ENCODE data around the gene EYA4.
"Not testable (repeated sequence)": the region's sequence is repeated elsewhere in the genome, so short reads cannot be mapped to it uniquely, and the experiment has no call there.

EYA4 gene

DNA sequence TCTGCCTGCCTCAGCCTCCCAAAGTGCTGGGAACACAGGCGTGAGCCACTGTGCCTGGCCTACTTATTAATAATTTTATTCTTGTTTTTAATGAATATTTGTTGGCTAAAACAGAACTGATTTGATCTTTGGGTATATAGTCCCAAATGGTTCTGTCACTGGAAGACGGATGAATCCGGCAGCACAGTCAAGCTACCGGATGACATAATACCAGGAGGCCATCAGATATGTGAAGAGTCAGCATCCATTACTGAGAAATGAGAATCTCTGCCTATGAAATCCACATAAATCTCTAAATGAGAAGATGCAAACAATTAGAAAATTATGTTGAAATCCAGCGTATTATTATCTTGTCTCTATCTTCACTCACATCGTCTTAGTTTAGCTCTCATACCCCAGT is 263.0 kb downstream of the EYA4 start:
- no peak for DNase-seq (ENCODE audit: low read depth in 2 of 3, low spot score in 2 of 3)

DNA sequence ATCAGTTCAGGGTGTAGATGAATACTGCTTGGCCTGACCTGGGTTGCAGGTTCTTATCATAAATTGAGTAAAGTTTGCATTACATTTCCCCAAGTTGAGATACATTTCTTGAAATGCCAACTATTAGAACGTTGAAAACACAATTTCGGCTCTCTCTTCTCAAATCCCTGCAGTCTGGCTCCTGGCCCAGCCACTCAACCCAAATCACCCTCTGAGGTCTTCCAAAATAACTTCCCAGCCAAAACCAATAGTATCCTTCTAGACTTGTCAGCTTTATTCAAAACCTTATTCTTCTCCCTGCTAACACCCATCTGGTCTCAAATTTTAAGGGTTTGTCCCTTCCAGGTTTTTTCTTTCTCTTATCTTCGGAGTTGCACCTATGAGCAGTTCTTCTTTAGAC is 263.6 kb downstream of the EYA4 start:
- no peak for DNase-seq (ENCODE audit: low read depth in 2 of 3, low spot score in 2 of 3)

DNA sequence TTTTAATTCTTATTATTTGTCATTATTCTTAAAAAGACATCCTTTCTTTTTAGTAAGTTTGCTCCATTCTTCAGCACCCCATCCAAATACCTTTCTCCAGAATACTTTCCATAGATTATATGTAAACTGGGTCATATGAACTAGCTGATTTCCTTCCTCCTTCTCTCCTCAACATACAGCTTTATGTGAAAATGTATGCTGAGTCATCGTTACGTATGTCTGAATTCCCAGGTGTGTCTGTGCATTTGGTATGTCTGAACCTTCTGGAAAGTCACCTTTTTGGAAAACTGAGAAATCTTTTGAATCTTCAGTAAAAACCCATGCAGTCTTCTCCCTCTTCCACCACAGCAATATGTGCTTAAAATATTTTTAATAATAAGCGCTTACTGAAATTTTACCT is 264.5 kb downstream of the EYA4 start:
- DNase-seq (ENCODE audit: low read depth in 2 of 3, low spot score in 2 of 3): no peak

DNA sequence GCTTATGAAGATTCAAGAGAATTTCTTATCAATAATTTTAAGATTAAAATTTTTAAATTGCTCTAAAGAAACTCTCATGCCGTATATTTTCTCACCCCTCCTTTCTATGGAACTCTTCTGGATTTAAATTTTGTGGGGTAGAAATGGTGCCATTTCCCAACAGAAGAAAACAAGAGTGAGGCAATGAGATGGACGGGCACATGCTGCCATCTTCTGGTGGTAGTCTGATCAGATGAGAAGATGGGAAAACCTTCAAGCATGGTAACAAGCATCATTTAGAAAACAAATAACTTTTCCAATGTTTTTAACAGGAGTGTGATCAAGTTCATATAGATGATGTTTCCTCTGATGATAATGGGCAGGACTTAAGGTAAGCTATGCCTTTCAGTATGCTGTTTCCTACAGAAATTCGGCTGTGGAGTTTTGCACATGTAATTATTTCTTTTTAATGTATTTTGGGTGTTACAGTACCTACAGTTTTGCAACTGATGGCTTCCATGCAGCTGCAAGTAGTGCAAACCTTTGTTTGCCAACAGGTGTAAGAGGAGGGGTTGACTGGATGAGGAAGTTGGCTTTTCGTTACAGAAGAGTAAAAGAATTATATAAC is 271.4 kb downstream of the EYA4 start:
- DNase-seq (ENCODE audit: low read depth in 2 of 3, low spot score in 2 of 3): no peak

DNA sequence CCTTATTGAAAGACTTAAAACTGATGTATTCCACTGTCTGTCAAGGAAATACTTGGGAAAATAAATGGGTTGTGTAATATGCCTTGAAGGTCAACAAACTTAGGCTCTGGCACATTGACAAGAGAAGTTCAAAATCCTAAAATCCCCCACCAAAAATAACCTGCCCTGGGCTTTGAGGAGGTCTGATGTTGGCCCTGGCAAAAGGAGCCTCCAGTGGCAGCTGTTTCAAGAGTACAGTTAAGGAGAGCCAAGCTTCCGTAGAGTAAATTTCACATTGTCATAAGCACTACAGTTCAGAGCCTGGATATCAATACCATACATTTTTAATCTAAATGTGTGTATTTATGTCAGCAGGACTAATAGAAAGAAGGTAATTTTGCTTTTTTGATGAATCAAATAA is 282.7 kb downstream of the EYA4 start:
- no peak for DNase-seq (ENCODE audit: low read depth in 2 of 3, low spot score in 2 of 3)

DNA sequence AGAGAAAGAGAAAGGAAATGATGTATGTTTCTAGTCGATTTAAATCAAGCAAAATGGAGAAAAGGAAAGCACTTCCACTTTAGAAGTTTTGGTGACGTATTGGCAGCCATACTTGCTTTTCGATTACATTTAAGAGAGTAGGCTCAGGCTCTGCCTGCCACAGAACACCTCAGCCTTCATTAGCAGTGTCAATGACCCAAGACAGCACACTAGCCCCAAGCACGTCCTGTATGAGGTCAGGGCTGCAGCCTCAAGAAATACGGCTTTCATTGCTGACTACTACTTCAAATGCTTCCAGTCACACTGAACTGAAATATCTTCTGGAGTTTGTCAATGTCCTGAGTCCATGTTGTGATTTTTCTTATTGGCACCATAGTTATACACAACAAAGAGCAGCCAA is 285.3 kb downstream of the EYA4 start:
- DNase-seq (ENCODE audit: low read depth in 2 of 3, low spot score in 2 of 3): no peak

DNA sequence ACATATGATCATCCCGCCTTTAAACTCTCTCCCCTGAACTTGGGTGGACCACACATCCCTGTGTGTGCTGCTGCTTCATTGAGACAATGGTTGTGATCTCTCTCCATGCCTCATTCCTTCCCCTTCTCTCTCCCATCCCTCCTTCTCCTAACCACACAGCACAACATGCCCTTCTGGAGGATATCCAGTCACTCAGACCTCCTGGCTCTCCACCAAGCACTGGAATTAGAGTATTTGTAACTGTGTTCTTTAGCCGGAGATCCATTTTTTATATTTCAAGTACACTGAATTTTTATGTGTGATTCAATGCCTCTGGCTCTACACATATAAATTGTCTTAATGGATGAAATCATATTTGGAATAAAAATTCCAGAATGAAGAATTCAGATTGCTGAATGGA is 287.4 kb downstream of the EYA4 start:
- DNase-seq (ENCODE audit: low read depth in 2 of 3, low spot score in 2 of 3): no peak

DNA sequence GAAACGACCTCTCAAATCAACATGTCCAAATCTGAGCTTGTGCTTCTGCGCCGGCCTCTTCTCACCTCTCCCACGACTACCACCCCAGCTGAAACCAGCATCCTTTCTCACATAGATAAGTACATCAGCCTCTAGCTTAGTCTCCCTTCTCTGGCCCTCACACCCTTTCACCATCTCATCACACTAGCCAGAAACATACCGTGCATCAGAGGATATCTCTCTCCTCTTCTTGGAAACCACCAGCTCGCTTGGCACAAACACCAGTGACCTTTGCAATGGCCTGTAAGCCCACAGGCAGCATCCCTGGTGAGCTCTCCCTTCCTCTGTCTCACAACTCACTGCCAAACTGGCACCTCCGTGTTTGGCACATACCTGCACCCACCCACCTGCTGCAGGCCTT is 291.8 kb downstream of the EYA4 start:
- no peak for DNase-seq (ENCODE audit: low read depth in 2 of 3, low spot score in 2 of 3)

DNA sequence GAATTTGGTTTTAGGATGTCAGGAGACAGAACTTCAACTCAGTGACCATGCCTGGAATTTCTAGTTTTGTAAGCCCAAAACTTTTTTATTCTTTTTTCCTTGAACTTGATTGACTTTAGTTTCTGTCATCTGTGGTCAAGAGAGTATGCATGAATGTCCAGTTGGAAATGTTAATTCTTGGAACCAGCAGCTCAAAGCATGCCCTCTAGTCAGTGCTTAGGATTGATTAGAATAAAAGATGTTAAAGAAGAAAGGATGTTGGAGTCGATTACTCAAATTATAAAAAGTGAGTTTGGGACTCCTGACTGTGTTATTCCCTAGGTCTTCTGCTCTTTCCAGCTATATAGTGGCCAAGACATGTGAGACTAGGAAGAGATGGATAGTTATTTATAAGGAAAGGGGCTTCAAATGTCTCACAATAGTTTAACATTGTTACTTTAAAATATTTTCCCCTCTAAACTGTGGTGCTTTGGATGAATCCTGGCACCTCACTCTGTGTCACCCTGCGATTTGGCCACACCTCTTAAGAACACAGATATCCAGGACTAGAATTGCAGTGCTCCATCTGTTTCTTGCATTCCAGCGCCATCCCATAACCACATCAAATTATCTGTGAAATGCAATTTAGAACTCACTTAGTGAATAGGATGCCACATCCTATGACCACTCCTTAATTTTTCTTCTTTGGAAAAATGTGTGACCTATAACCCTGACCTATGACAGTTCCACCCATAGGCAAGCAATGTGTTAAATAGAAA is 298.5 kb downstream of the EYA4 start:
- DNase-seq (ENCODE audit: low read depth in 2 of 3, low spot score in 2 of 3): no peak

DNA sequence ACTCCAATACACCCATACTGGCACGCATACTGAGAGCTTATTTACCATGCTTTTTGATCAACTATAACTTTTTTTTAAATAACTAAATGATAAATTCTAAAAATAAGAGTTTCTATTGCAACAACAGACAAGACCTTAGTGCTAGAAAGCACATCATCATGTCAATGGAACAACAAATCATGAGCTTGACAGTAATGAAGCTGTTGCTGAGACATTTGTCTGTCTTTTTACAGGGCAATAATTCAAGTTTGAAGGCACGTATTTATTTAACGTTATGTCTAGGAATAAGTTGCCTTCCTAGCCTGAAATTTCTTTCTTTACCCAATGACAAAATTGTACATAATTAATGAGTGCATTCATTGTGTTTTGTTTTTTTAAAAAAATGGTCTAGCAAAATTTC is 299.2 kb downstream of the EYA4 start:
- no peak for DNase-seq (ENCODE audit: low read depth in 2 of 3, low spot score in 2 of 3)

DNA sequence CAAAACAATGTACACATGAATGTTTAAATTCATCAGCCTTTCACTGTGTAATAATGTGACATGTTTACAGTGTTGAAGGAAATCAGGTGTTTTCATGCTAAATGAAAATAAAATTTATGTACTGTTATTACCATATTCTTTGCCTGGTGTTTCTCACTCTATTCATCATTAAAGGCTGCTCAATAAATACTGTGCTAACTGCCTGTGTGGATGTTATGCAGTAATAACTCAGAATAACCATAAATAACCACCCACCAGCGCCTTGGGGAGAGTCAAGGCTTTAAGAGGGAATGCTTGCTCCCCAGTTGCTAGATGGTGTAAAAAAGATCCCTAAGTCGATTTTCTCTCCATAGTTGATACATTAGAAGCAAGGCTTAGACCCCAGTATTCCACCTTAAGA is 299.9 kb downstream of the EYA4 start:
- no peak for DNase-seq (ENCODE audit: low read depth in 2 of 3, low spot score in 2 of 3)

DNA sequence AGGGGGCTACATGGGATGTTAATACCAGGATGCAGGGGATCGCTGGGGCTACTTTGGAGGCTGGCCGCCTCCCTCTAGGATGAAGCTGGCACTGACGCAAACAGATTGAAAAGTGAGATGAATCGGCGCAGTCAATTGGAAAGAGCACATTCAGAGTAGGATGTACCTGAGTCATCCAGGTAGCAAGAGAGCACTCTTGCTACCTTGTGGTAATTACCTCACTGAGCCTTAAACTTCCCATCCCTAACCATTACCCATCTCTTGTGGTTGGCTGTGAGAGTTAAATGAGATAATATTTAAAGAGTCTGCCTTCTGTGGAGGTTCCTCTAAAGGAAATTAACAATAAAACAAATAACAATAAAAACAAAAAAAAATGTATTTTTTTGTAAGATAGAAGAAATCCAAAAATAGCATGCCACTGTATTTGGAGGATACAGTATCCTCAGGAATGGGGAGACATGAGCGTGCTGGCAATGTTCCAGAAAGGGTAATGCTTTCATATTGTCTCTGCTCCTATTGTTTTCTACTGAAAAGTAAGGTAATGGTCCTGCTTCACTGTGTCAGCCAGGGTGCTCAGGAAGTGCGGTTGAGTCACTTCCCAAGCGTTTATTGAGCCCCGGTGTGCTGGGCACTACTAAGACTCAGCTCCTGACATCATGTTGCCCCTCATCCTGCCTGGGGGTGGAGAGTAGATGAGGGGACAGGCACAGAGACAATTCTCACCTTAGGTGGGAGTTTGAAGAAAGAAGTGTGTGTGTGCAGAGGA is 301.1 kb downstream of the EYA4 start:
- no peak for DNase-seq (ENCODE audit: low read depth in 2 of 3, low spot score in 2 of 3)

DNA sequence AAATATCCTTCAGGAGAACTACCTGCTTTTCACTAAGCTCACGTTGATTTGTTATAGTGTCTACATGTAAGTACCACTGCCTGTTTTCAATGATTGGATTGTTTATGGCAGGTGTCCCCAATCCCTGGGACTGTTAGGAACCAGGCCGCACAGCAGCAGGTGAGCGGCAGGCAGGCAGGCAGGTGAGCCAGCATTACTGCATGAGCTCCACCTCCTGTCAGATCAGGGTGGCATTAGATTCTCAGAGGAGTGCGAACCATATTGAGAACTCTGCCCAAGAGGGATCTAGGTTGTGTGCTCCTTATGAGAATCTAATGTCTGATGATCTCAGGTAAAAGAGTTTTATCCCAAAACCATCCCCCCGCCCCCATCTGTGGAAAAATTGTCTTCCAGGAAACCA is 303.3 kb downstream of the EYA4 start:
- DNase-seq (ENCODE audit: low read depth in 2 of 3, low spot score in 2 of 3): no peak

DNA sequence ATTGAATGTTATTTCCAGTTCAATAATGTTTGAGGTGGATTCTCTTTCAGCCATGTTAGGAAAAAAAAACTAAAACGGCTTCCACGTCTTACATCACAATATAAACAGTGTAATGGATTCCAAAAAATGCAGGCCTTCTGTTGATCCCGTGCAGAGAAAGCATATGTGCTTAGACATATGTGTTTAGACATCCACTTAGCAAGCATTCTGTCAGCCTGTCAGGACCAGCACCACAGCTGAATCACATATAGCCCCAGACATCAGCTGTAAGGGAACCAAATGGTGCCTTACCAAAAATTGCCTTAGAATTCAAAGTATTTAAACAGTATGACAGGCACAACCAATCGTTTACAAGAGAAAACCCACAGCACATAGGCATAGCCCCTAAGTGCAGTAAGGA is 304.9 kb downstream of the EYA4 start:
- DNase-seq (ENCODE audit: low read depth in 2 of 3, low spot score in 2 of 3): no peak

DNA sequence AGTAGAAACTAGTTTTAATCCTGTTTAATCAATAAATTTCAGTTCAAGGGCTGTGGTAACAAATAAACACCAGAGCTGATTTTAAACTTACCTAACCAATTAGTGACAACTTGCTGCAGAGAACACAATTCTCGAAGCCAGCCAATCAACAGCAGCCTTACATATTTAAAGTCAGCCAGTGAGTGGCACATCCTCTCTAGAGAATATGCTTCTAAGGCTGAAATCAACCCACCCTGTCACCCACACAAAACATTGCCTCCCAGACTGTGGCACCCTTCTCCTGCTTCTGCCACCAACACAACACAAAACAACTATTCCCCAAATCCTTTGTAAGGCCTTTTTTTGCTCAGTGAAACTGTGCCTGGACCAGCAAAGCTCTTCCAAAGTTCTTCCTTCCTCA is 306.0 kb downstream of the EYA4 start:
- no peak for DNase-seq (ENCODE audit: low read depth in 2 of 3, low spot score in 2 of 3)

DNA sequence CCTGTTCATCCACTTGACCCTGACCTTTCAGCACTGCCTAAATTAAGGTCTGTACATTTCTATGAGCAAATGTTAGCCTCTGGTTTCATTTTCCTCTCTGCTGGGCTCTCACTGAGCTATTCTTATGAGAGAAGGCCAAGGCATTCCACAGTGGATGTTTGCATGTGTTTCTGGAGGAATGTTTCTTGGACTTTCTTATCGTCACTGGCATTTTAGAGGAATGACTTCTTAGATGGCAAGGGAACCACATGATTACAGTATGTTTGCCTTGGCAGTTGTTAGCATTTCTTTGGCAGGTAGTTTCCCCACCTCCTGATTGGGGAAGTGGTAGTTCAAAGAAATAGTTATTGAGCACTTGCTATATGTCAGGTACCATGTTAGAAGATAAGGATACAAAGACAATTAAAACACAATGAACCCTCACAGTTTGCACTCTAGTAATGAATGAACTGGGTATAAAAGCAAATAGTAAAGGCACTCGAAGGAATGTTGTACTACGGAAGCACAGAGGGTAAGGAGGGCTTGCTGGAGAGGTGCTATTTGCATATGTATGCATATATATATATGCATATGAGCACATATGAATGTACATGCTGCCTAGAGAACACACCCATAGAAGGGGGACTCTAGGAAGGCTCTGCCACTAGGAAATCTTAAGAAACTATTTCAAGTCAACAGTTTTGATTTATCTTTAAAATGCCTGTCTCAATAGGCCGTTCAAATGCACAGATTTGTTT is 307.4 kb downstream of the EYA4 start:
- DNase-seq (ENCODE audit: low read depth in 2 of 3, low spot score in 2 of 3): no peak

DNA sequence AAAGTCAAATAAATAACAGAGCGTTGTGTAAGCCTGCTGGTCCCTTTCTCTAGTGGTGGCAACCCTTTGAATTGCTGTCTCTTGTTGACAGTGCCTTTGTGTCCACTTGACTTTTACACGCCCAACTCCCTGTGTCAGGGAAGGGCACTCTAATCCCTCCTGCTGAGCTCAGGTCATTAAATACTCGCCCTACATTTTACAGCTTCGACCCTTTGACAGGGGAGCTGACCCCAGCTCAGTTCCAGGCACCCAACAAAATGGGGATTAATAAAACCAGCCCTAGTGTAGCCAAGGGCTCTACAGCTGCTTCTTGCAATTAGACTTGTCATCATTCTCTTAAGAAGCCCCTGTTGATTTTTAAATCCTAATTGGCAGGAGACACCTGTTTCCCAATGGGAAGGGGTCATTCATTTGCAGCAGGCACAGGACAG is 308.2 kb downstream of the EYA4 start:
- no peak for DNase-seq (ENCODE audit: low read depth in 2 of 3, low spot score in 2 of 3)

DNA sequence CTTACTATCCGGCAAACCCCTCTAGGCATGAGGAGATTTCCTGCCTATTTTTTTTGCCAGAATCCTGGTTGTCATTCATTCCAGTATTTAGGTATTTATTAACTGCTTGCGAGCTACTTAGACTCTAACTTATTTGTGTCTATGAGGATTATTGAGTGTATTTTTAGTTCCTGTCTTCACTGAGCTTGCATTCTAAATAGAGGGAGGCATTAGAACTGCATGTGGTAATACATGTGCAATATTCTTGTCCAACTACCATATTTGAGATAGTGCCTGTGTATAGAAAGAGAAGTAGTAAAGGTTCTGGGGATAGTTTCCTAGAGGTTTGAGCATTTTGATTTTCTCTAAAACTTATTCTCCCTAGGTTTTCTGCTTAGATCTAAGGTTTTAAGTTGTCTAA is 308.9 kb downstream of the EYA4 start:
- DNase-seq (ENCODE audit: low read depth in 2 of 3, low spot score in 2 of 3): no peak

DNA sequence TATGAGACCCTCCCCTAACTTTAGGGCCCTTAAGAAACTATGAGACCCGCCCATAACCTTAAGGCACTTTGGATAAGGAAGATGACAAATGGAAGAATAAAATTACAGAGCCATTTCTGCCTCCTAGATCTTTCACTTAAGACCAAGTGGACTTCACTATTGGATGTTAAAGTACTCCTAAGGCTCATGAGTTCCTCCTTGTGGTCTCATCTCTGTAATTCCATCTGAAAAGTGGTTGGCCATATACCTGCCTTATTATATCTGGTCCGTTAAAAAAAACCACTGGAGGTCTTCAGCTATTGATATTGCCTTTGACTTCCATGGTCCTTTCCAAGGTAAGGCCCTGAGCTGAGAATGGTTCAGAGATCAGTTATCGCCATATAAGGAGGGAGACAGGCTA is 310.3 kb downstream of the EYA4 start:
- no peak for DNase-seq (ENCODE audit: low read depth in 2 of 3, low spot score in 2 of 3)

DNA sequence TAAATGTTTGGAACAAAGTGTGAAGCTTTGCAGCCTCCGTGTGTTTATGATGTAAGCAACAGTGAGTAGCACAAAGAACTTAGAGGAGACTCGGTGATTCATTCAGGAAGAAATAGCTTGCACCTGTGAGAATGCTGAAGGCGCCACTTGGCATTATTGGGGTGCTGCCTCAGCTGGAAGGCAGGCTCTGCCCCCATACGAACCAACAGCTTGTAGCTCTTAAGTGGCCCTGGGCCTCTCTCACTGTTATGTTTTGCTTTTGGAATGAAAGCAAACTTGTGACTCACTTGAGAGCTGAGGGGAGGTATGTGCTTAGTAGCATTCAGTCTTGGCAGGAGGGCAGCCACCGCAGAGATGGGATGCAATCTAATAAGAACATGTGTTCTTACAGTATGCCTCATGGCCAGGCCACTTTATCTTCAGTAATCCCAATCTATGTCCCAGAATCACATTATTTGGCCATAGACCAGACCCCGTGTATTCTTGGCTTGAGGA is 310.7 kb downstream of the EYA4 start:
- no peak for DNase-seq (ENCODE audit: low read depth in 2 of 3, low spot score in 2 of 3)

DNA sequence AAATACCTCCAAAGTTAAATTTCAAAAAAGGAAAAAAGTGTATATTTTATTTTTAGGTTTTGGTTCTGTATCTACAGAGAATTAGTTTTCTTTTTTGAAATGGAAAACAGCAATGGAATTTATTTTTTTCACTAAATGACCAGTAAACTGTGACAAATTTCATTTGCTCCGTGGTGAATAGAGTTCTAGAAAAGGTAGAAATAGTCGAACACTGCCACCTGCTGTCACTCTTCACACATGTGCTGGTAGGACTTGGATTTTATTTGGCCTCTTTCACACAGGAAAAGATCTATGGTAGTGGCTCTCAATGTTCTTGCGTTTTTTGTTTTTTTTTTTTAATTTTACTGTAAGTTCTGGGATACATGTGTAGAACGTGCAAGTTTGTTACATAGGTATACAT is 312.5 kb downstream of the EYA4 start:
- no peak for DNase-seq (ENCODE audit: low read depth in 2 of 3, low spot score in 2 of 3)

DNA sequence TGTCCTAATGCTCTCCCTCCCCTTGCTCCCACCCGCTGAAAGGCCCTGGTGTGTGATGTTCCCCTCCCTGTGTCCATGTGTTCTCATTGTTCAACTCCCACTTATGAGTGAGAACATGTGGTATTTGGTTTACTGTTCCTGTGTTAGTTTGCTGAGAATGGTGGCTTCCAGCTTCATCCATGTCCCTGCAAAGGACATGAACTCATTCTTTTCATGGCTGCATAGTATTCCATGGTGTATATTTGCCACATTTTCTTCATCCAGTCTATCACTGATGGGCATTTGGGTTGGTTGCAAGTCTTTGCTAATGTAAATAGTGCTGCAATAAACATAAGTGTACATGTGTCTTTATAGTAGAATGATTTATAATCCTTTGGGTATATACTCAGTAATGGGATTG is 313.0 kb downstream of the EYA4 start:
- not testable (repeated sequence) for DNase-seq (ENCODE audit: low read depth in 2 of 3, low spot score in 2 of 3)

Measured in activated CD8-positive, alpha-beta memory T cell treated with anti-CD3 and anti-CD28 coated beads for 48 hours (primary cell).